ENCODE data around the gene BCL2L11. TPM values are rescaled to one million over a fixed set of nuclear protein-coding genes. Genes with fewer than 3 reads are reported as not detected.

The BCL2L11 gene
- total and polyA plus RNA-seq, 12 donors = 1.4 to 14.5 (median 6.8) TPM

GRCh38 chr2:111157798-111158197 is 37.1 kb downstream of the BCL2L11 start:
- Histone ChIP-seq H3K27ac (no peak overlapping the region), H3K9me3 (no peaks in the 10 kb centered on the region), H3K27me3 (no peaks in the 10 kb centered on the region), H3K36me3 (peaks cover 0 to 38% (median 2%) of the 10 kb centered on the region in 9 donors), H3K4me1 (peaks cover 0 to 39% (median 29%) of the 10 kb centered on the region in 9 donors), H3K4me3 (no peak overlapping the region)
- ATAC-seq (no peak), DNase-seq (no peak)
- no peak for TF ChIP-seq CTCF (IDR thresholded peaks at IDR 0.05)
- intact Hi-C loops (cut with DNase I) = no loop called here
- 90 to 93% methylated on average over 2 of the region's 2 CpGs for WGBS, 2 donors

- intact Hi-C loops (cut with DNase I) = loop anchor here in 2 of 10 donors (2.0 to 5.0 kb wide), 2 partner anchors 37 to 59 kb away; partner anchors contain the start of gene BCL2L11 (in 1 of the 2)
- peaks cover 0 to 29% (median 3%) of the 10 kb centered on the region in 9 donors for H3K36me3 ChIP-seq
- H3K9me3 ChIP-seq = no peaks in the 10 kb centered on the region
- no peak overlapping the region for H3K4me3 ChIP-seq
- peaks cover 0 to 58% (median 39%) of the 10 kb centered on the region in 9 donors for H3K4me1 ChIP-seq
- DNase-seq (no peak), ATAC-seq (no peak)
- WGBS, 2 donors = 64 to 68% methylated on average over 5 of the region's 5 CpGs
- TF ChIP-seq CTCF (IDR thresholded peaks at IDR 0.05) = no peak
- H3K27me3 ChIP-seq = no peaks in the 10 kb centered on the region
- no peak overlapping the region for H3K27ac ChIP-seq
Observed at GRCh38 chr2:111159641-111160040, 38.9 kb downstream of the BCL2L11 start.

- TF ChIP-seq CTCF (IDR thresholded peaks at IDR 0.05) = no peak
- H3K36me3 ChIP-seq = peaks cover 0 to 31% (median 11%) of the 10 kb centered on the region in 9 donors
- no peak overlapping the region for H3K4me3 ChIP-seq
- WGBS, 2 donors = 89 to 91% methylated on average over 3 of the region's 3 CpGs
- no peaks in the 10 kb centered on the region for H3K27me3 ChIP-seq
- H3K9me3 ChIP-seq = no peaks in the 10 kb centered on the region
- ATAC-seq (no peak), DNase-seq (no peak)
- H3K4me1 ChIP-seq = peaks cover 0 to 65% (median 42%) of the 10 kb centered on the region in 9 donors
- intact Hi-C loops (cut with DNase I) = loop anchor here in 2 of 10 donors (2.0 to 5.0 kb wide), 2 partner anchors 38 to 60 kb away; partner anchors contain the start of gene BCL2L11 (in 1 of the 2)
- H3K27ac ChIP-seq = no peak overlapping the region
Observed at GRCh38 chr2:111160758-111161157, 40.0 kb downstream of the BCL2L11 start.

GRCh38 chr2:111161971-111162370 is 41.3 kb downstream of the BCL2L11 start:
- H3K27ac ChIP-seq = peak overlapping the region in 5 of 10 donors; percentile 2 to 56 (median 27)
- no peak overlapping the region for H3K4me3 ChIP-seq
- DNase-seq (peak; percentile 57 to 62), ATAC-seq (peak; percentile 57 to 93 (median 86))
- intact Hi-C loops (cut with DNase I) = loop anchor here in 2 of 10 donors (2.0 to 5.0 kb wide), 2 partner anchors 40 to 61 kb away; partner anchors contain the start of gene BCL2L11 (in 1 of the 2)
- no peaks in the 10 kb centered on the region for H3K9me3 ChIP-seq
- no peak for TF ChIP-seq CTCF (IDR thresholded peaks at IDR 0.05)
- WGBS, 2 donors = 44 to 59% methylated on average over 12 of the region's 12 CpGs
- peaks cover 0 to 37% (median 11%) of the 10 kb centered on the region in 9 donors for H3K36me3 ChIP-seq
- H3K4me1 ChIP-seq = peaks cover 0 to 65% (median 42%) of the 10 kb centered on the region in 9 donors
- H3K27me3 ChIP-seq = no peaks in the 10 kb centered on the region
